Testis (tissue), 2 donors: ENCODE measurements around the gene AKR1C2.
"Not testable (repeated sequence)": the region's sequence is repeated elsewhere in the genome, so short reads cannot be mapped to it uniquely, and the experiment has no call there.

ENCODE experiments used
- CTCF ChIP-seq, 3 experiments: fragments of 450-650 bp in 2 of 3; fragments of 200-600 bp in 1 of 3; sonication (generic) in 1 of 3; IDR thresholded peaks; one replicate each; pipeline ENCODE4 v1.5.1; 2016 to 2019; ENCODE audit warnings: antibody characterized with exemption in 3 of 3, mild to moderate bottlenecking in 2 of 3, moderate library complexity in 1 of 3
- POLR2A ChIP-seq: fragments of 450-650 bp; IDR thresholded peaks from one replicate; pipeline ENCODE4 v1.6.1; 2017; ENCODE audit warnings: antibody characterized with exemption, mild to moderate bottlenecking, moderate library complexity

GRCh38 chr10:5011392-5011791 is 7.7 kb upstream of the AKR1C2 start:
- not testable (repeated sequence) for TF ChIP-seq CTCF (IDR thresholded peaks at IDR 0.05); POLR2A
